Hepatocyte (in vitro differentiated cells): ENCODE results near the gene JMJD1C.

Source experiments
- EZH2 ChIP-seq: fragments of 200-600 bp; sonication (generic); IDR thresholded peaks from 2 replicates; pipeline ENCODE4 v1.6.1; 2016; ENCODE audit warnings: antibody characterized with exemption, mild to moderate bottlenecking, borderline replicate concordance
- EZH2phosphoT487 ChIP-seq: fragments of 200-600 bp; sonication (generic); IDR thresholded peaks from one replicate; pipeline ENCODE4 v1.6.1; 2018; ENCODE audit warnings: antibody characterized with exemption, mild to moderate bottlenecking, low read depth, moderate library complexity; ENCODE audit not compliant: unreplicated experiment, severe bottlenecking
- TF ChIP-seq, protein P1 (sequence below): fragments of 200-600 bp; sonication (generic); IDR thresholded peaks from 2 replicates; pipeline ENCODE4 v1.5.1; 2016; ENCODE audit warnings: antibody characterized with exemption, mild to moderate bottlenecking; ENCODE audit not compliant: poor library complexity

DNA sequence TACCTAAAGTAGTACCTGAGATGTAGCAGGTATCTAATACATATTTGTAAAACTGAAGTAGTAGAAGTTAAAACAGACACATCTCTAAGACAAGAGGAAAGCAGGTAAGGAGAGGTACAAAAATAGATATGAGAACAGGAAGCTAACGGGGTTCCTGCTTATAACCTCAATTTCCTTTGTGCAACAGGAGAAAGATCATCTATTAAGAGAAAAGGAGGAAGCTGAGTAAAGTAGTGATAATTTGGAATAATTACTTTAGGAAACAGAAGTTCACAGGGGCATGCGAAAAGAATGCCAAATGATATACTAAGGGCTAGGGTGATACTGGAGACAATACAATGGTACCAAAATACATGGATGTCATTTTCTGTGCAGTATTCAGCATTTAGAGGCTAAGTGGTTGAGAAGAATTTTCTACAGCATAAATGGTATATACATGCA is 223.9 kb downstream of the JMJD1C start:
- TF ChIP-seq, protein P1, sequence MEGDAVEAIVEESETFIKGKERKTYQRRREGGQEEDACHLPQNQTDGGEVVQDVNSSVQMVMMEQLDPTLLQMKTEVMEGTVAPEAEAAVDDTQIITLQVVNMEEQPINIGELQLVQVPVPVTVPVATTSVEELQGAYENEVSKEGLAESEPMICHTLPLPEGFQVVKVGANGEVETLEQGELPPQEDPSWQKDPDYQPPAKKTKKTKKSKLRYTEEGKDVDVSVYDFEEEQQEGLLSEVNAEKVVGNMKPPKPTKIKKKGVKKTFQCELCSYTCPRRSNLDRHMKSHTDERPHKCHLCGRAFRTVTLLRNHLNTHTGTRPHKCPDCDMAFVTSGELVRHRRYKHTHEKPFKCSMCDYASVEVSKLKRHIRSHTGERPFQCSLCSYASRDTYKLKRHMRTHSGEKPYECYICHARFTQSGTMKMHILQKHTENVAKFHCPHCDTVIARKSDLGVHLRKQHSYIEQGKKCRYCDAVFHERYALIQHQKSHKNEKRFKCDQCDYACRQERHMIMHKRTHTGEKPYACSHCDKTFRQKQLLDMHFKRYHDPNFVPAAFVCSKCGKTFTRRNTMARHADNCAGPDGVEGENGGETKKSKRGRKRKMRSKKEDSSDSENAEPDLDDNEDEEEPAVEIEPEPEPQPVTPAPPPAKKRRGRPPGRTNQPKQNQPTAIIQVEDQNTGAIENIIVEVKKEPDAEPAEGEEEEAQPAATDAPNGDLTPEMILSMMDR = no peak
- no peak for TF ChIP-seq EZH2
- no peak for TF ChIP-seq EZH2phosphoT487
